Measurements from ENCODE around the gene CAMTA1.

DNA sequence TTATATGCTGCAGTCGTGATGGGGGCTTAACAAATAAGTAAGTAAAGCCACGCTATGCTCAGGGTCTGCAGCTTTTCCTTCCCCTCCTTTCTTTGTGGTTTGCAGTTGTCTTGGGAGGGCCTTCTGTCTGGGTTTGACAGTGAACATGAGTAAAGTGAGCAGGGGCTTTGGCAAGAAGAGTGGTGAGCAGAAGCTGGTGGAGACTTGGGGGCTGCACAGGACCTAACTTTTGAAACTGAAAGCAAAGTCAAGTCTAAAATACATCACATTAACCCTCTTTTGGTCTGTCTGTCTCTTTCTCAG, 617.2 kb downstream of the CAMTA1 start:
- no peak for TF ChIP-seq POLR2AphosphoS5 (IDR thresholded peaks at IDR 0.05)
- TF ChIP-seq, protein P1, sequence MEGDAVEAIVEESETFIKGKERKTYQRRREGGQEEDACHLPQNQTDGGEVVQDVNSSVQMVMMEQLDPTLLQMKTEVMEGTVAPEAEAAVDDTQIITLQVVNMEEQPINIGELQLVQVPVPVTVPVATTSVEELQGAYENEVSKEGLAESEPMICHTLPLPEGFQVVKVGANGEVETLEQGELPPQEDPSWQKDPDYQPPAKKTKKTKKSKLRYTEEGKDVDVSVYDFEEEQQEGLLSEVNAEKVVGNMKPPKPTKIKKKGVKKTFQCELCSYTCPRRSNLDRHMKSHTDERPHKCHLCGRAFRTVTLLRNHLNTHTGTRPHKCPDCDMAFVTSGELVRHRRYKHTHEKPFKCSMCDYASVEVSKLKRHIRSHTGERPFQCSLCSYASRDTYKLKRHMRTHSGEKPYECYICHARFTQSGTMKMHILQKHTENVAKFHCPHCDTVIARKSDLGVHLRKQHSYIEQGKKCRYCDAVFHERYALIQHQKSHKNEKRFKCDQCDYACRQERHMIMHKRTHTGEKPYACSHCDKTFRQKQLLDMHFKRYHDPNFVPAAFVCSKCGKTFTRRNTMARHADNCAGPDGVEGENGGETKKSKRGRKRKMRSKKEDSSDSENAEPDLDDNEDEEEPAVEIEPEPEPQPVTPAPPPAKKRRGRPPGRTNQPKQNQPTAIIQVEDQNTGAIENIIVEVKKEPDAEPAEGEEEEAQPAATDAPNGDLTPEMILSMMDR (IDR thresholded peaks at IDR 0.05), result no peak
- TF ChIP-seq POLR2A (IDR thresholded peaks at IDR 0.05), result no peak

All from prostate gland (tissue), 2 donors.